Measurements from ENCODE around the gene SIGLEC8.

DNA sequence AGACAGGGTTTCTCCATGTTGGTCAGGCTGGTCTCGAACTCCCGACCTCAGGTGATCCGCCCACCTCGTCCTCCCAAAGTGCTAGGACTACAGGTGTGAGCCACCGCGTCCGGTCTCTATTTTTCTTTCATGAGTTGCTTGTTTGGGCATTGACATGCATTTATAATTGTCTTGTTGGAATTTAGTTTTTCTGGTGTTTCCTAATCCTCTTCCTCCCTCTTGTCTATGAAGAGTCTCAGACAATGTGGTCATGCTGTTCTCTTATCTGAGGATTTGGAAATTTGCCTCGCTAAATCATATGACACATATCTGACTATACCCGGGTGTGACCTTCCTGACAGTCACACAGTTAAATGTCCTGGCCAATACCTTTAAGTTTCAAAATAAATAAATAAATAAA lies 12.7 kb upstream of the SIGLEC8 start:
- TF ChIP-seq, protein P1, sequence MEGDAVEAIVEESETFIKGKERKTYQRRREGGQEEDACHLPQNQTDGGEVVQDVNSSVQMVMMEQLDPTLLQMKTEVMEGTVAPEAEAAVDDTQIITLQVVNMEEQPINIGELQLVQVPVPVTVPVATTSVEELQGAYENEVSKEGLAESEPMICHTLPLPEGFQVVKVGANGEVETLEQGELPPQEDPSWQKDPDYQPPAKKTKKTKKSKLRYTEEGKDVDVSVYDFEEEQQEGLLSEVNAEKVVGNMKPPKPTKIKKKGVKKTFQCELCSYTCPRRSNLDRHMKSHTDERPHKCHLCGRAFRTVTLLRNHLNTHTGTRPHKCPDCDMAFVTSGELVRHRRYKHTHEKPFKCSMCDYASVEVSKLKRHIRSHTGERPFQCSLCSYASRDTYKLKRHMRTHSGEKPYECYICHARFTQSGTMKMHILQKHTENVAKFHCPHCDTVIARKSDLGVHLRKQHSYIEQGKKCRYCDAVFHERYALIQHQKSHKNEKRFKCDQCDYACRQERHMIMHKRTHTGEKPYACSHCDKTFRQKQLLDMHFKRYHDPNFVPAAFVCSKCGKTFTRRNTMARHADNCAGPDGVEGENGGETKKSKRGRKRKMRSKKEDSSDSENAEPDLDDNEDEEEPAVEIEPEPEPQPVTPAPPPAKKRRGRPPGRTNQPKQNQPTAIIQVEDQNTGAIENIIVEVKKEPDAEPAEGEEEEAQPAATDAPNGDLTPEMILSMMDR (IDR thresholded peaks at IDR 0.05) = no peak
- TF ChIP-seq POLR2A (IDR thresholded peaks at IDR 0.05) = no peak
